ENCODE results near the gene TFR2. TPM values are rescaled to one million over a fixed set of nuclear protein-coding genes. Genes with fewer than 3 reads are reported as not detected.

The TFR2 gene
- total and polyA plus RNA-seq, 10 donors, result 1.7 to 6.6 (median 2.1) TPM

- H3K27me3 ChIP-seq (replicated peaks in 1 of 7), result no peaks in the 10 kb centered on the region
- H3K4me3 ChIP-seq, result no peak overlapping the region
- no peak for DNase-seq
- intact Hi-C loops (cut with DNase I; ENCODE audit: low total_unique reads), result no loop called here
- H3K36me3 ChIP-seq, result peaks cover 0 to 80% (median 68%) of the 10 kb centered on the region in 6 donors
- 90 to 96% (median 92%) methylated on average over 17 to 22 of the region's 22 CpGs for WGBS, 5 donors
- H3K9me3 ChIP-seq, result no peaks in the 10 kb centered on the region
- no peak overlapping the region for H3K27ac ChIP-seq
- no peak for TF ChIP-seq POLR2A (IDR thresholded peaks at IDR 0.05)
- no peak for TF ChIP-seq CTCF (IDR thresholded peaks at IDR 0.05 in 8 of 11, conservative IDR thresholded peaks at IDR 0.05 in 3 of 11)
- TF ChIP-seq POLR2AphosphoS5 (IDR thresholded peaks at IDR 0.05), result no peak
- H3K4me1 ChIP-seq, result peaks cover 26 to 45% (median 36%) of the 10 kb centered on the region in 6 donors
Observed at GRCh38 chr7:100687261-100687660, 45.9 kb upstream of the TFR2 start.

GRCh38 chr7:100686822-100687211 is 45.5 kb upstream of the TFR2 start:
- DNase-seq, result no peak
- WGBS, 5 donors, result 92 to 96% (median 93%) methylated on average over 15 to 17 of the region's 17 CpGs
- H3K4me1 ChIP-seq, result peaks cover 22 to 41% (median 31%) of the 10 kb centered on the region in 6 donors
- no peak overlapping the region for H3K4me3 ChIP-seq
- no peak overlapping the region for H3K27ac ChIP-seq
- TF ChIP-seq CTCF (IDR thresholded peaks at IDR 0.05 in 8 of 11, conservative IDR thresholded peaks at IDR 0.05 in 3 of 11) (no peak), POLR2AphosphoS5 (IDR thresholded peaks at IDR 0.05) (peak in 1 of 3 donors; percentile 3), POLR2A (IDR thresholded peaks at IDR 0.05) (no peak)
- no peaks in the 10 kb centered on the region for H3K9me3 ChIP-seq
- peaks cover 0 to 84% (median 73%) of the 10 kb centered on the region in 6 donors for H3K36me3 ChIP-seq
- intact Hi-C loops (cut with DNase I; ENCODE audit: low total_unique reads), result no loop called here
- H3K27me3 ChIP-seq (replicated peaks in 1 of 7), result no peaks in the 10 kb centered on the region

GRCh38 chr7:100686201-100686821 is 45.0 kb upstream of the TFR2 start:
- no peak for DNase-seq
- intact Hi-C loops (cut with DNase I; ENCODE audit: low total_unique reads), result no loop called here

GRCh38 chr7:100685631-100686145 is 44.3 kb upstream of the TFR2 start:
- DNase-seq, result no peak
- TF ChIP-seq POLR2A (IDR thresholded peaks at IDR 0.05) (no peak), POLR2AphosphoS5 (IDR thresholded peaks at IDR 0.05) (peak in 1 of 3 donors; percentile 36)
- WGBS, 5 donors, result 87 to 95% (median 94%) methylated on average over 16 to 17 of the region's 17 CpGs

More at GRCh38 chr7:100686201-100686821, 45.0 kb upstream of the TFR2 start:
- peaks cover 0 to 89% (median 78%) of the 10 kb centered on the region in 6 donors for H3K36me3 ChIP-seq
- 85 to 90% (median 89%) methylated on average over 32 to 33 of the region's 33 CpGs for WGBS, 5 donors
- H3K27me3 ChIP-seq (replicated peaks in 1 of 7), result no peaks in the 10 kb centered on the region
- no peak overlapping the region for H3K27ac ChIP-seq
- no peaks in the 10 kb centered on the region for H3K9me3 ChIP-seq
- H3K4me1 ChIP-seq, result peaks cover 17 to 40% (median 26%) of the 10 kb centered on the region in 6 donors
- TF ChIP-seq POLR2AphosphoS5 (IDR thresholded peaks at IDR 0.05), result peak in 2 of 3 donors; percentile 17 to 39
- TF ChIP-seq POLR2A (IDR thresholded peaks at IDR 0.05), result no peak
- no peak overlapping the region for H3K4me3 ChIP-seq

GRCh38 chr7:100685049-100685605 is 43.8 kb upstream of the TFR2 start:
- no peak for TF ChIP-seq CTCF (IDR thresholded peaks at IDR 0.05 in 8 of 11, conservative IDR thresholded peaks at IDR 0.05 in 3 of 11)
- TF ChIP-seq POLR2AphosphoS5 (IDR thresholded peaks at IDR 0.05), result peak in 1 of 3 donors; percentile 3
- Histone ChIP-seq H3K27me3 (replicated peaks in 1 of 7) (no peaks in the 10 kb centered on the region), H3K4me3 (no peak overlapping the region), H3K36me3 (peaks cover 0 to 99% (median 89%) of the 10 kb centered on the region in 6 donors), H3K9me3 (no peaks in the 10 kb centered on the region), H3K4me1 (peaks cover 8 to 40% (median 21%) of the 10 kb centered on the region in 6 donors), H3K27ac (no peak overlapping the region)
- WGBS, 5 donors, result 88 to 96% (median 91%) methylated on average over 18 of the region's 18 CpGs
- intact Hi-C loops (cut with DNase I; ENCODE audit: low total_unique reads), result no loop called here
- DNase-seq, result no peak

More at GRCh38 chr7:100685631-100686145, 44.3 kb upstream of the TFR2 start:
- Histone ChIP-seq H3K9me3 (no peaks in the 10 kb centered on the region), H3K27me3 (replicated peaks in 1 of 7) (no peaks in the 10 kb centered on the region), H3K27ac (no peak overlapping the region), H3K4me1 (peaks cover 10 to 40% (median 22%) of the 10 kb centered on the region in 6 donors), H3K36me3 (peaks cover 0 to 95% (median 84%) of the 10 kb centered on the region in 6 donors), H3K4me3 (no peak overlapping the region)
- intact Hi-C loops (cut with DNase I; ENCODE audit: low total_unique reads), result no loop called here
